Muscle layer of colon (tissue), 2 donors: Measurements from ENCODE around the gene CNTNAP5.
"Not testable (repeated sequence)": the region's sequence is repeated elsewhere in the genome, so short reads cannot be mapped to it uniquely, and the experiment has no call there.

ENCODE experiments used
- H3K27ac ChIP-seq: one replicate; pipeline ENCODE4 v1.7.0; 2013; ENCODE audit warnings: low read depth, mild to moderate bottlenecking, low read length, moderate library complexity
- H3K27me3 ChIP-seq, 2 donors: one replicate each; pipeline ENCODE4 v1.7.0; 2013; ENCODE audit warnings: low read length in 2 of 2, mild to moderate bottlenecking in 2 of 2; ENCODE audit not compliant: insufficient read depth in 2 of 2, control insufficient read depth in 1 of 2
- H3K36me3 ChIP-seq: one replicate; pipeline ENCODE4 v1.7.0; 2013; ENCODE audit warnings: mild to moderate bottlenecking, low read length; ENCODE audit not compliant: insufficient read depth
- H3K4me1 ChIP-seq: one replicate; pipeline ENCODE4 v1.7.0; 2013; ENCODE audit warnings: mild to moderate bottlenecking, low read length; ENCODE audit not compliant: insufficient read depth
- H3K4me3 ChIP-seq, 2 donors: one replicate each; pipeline ENCODE4 v1.7.0; 2013; ENCODE audit warnings: low read length in 2 of 2, low read depth in 1 of 2, mild to moderate bottlenecking in 1 of 2, moderate library complexity in 1 of 2
- H3K9ac ChIP-seq: one replicate; pipeline ENCODE4 v1.7.0; 2013; ENCODE audit warnings: low read length
- H3K9me3 ChIP-seq: one replicate; pipeline ENCODE4 v1.7.0; 2013; ENCODE audit warnings: mild to moderate bottlenecking, low read length
- donor health status: abdominal sarcoma.
- donor health status: Adenocarcinoma of cecum.

CNTNAP5 gene

DNA sequence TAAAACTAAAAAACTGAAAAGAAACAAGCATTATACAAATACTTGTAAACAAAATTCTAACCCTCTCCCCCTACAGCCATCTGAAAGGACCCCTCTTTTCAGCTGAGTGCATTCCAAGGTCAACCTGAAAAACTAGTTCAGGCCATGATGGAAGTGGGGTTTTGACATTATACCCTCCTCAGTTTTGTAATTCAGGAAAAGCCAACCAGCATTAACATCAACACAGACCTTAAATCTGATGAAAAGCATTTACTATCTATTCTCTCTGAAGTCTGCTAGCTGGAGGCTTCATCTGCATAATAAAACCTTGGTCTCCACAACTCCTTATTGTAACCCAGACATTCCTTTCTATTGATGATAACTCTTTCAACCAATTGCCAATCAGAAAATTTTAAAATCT is 302.2 kb downstream of the CNTNAP5 start:
- no peaks in the 10 kb centered on the region for H3K36me3 ChIP-seq

DNA sequence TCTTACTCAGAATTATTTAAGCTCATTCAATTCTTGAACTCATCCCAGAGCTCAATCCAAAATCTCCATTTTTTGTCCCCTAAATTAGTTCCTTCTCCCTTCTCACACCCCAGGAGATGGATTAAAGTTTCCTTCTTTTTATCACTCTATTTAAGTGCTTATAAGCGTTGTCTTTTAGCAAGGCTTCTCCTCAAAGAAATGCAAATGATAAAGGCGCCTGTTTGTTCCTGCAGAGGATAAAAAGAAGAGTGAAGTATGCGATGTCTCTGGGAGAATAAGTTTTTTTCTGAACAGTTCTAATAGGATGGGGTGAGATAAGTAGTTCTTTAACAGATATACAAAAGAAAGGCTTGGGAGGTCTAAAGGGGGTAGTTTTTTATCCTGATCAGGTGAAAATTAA is 303.3 kb downstream of the CNTNAP5 start:
- H3K27ac ChIP-seq: no peak overlapping the region
- H3K9ac ChIP-seq: no peak overlapping the region
- no peaks in the 10 kb centered on the region for H3K4me1 ChIP-seq
- H3K9me3 ChIP-seq: no peaks in the 10 kb centered on the region
- H3K27me3 ChIP-seq: no peaks in the 10 kb centered on the region
- no peak overlapping the region for H3K4me3 ChIP-seq
- H3K36me3 ChIP-seq: no peaks in the 10 kb centered on the region

More for the DNA sequence above, 302.2 kb downstream of the CNTNAP5 start:
- Histone ChIP-seq H3K27me3 (no peaks in the 10 kb centered on the region), H3K4me3 (no peak overlapping the region), H3K4me1 (no peaks in the 10 kb centered on the region), H3K9me3 (no peaks in the 10 kb centered on the region), H3K9ac (no peak overlapping the region), H3K27ac (no peak overlapping the region)

DNA sequence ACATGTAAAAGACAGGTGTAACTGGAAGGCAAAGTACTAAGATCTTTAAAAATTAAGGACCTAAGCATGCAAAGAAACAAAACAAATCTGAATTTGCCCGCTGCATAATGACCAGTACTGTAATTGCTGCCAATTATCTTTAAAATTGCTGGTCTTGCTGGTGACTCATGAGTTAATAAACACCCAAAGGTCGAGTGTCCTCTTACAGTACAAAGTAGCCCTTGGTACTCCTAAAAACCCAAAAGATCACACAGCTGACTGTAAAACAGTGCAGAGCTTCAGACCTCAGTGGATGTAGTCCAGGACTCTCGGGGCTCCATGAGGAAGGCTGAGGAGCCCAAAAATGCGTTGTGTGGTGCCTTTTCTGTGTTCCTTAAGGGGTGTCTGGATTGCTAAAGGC is 308.7 kb downstream of the CNTNAP5 start:
- H3K27me3 ChIP-seq: no peaks in the 10 kb centered on the region
- H3K27ac ChIP-seq: no peak overlapping the region
- no peaks in the 10 kb centered on the region for H3K36me3 ChIP-seq
- no peak overlapping the region for H3K4me3 ChIP-seq
- H3K9ac ChIP-seq: no peak overlapping the region
- no peaks in the 10 kb centered on the region for H3K9me3 ChIP-seq
- no peaks in the 10 kb centered on the region for H3K4me1 ChIP-seq

DNA sequence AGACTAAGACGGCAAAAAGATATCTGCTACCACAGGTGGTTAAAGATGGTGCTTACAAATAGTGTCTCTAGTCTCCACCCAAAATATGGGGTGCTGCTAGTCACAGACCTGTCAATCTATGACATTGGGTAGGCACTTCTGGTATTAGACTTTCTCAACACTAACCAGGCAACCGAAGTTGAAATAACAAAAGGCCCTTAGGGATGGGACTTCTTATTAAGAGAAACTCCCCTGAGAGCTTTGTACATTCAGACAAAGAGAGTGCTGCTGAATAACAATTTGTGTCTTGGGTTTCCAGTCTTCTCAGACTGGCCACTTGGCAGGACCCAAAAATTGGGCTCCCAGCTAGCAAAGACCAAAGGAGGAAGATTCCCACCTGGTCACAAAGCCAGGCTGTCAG is 310.0 kb downstream of the CNTNAP5 start:
- Histone ChIP-seq H3K4me1 (no peaks in the 10 kb centered on the region), H3K27me3 (no peaks in the 10 kb centered on the region), H3K36me3 (no peaks in the 10 kb centered on the region), H3K4me3 (no peak overlapping the region), H3K9me3 (no peaks in the 10 kb centered on the region), H3K27ac (no peak overlapping the region), H3K9ac (no peak overlapping the region)

DNA sequence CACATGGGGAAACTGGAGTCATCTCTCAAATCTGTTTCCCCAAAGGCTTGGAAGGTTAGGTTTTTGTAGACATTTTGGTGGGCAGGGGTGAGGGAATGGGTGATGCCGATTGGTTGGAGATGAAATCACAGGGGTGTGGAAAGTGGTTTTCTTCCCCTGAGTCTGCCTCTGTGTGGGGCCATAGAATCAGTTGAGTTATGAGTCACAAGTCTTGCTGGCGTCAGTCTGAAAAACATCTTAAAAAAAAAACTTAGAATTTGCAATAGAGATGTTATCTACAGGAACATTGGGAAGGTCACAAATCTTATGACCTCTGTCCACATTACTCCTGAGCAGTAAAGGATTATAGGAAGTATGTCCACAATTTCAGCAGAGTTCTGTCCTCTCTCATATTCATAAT is 314.6 kb downstream of the CNTNAP5 start:
- no peak overlapping the region for H3K9ac ChIP-seq
- no peaks in the 10 kb centered on the region for H3K4me1 ChIP-seq
- H3K9me3 ChIP-seq: no peaks in the 10 kb centered on the region
- no peak overlapping the region for H3K27ac ChIP-seq
- no peak overlapping the region for H3K4me3 ChIP-seq
- H3K36me3 ChIP-seq: no peaks in the 10 kb centered on the region
- no peaks in the 10 kb centered on the region for H3K27me3 ChIP-seq

DNA sequence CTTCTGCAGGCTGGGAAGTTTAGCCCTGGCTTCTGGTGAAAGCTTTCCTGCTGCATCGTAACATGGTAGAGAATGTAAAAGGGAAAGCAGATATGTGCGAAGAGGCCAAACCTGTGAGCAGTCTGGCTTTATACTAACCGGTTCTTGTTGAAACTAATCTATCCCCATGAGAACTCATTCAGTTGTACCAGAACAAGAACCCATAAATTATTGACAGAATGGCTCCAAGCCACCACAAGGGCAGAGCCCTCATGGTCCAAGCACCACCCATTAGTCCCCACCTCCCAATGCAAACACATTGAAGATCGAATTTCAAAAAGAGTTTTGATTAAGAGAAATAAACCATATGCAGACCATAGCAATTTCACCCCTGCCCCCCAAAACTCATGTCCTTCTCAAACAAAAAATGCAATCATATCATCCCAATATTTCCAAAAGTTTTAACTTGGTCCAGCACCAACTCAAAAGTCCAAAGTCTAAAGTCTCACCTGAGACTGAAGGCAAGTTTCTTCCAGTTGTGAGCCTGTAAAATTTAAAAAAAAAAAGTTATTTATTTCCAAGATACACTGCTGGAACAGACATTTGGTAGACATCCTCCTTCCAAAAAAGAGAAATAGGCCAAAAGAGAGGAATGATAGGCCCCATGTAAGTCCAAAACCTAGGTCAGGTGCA is 318.9 kb downstream of the CNTNAP5 start:
- H3K27ac ChIP-seq: no peak overlapping the region
- H3K27me3 ChIP-seq: no peaks in the 10 kb centered on the region
- no peaks in the 10 kb centered on the region for H3K4me1 ChIP-seq
- no peak overlapping the region for H3K4me3 ChIP-seq
- no peaks in the 10 kb centered on the region for H3K36me3 ChIP-seq
- H3K9ac ChIP-seq: no peak overlapping the region
- no peaks in the 10 kb centered on the region for H3K9me3 ChIP-seq

DNA sequence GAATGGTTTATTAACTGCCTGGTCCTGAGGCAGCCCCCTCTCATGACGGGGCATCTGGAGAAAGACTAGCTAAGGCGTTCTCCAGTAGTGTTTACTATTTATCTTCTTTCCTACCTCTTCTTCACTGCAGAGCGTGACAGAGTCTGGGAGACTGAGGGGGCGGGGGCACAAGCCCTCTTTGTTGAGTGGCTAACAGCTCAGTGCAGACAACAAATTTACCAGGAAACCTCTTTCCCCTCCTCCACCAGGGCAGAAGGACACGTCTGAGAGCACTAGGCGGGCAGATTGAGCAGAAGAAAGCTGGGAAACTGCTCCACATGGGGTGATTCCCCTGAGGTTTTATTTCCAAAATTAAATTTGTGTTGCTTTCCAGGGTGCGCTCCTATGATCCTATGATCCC is 322.1 kb downstream of the CNTNAP5 start:
- no peak overlapping the region for H3K4me3 ChIP-seq
- no peaks in the 10 kb centered on the region for H3K27me3 ChIP-seq
- H3K4me1 ChIP-seq: no peaks in the 10 kb centered on the region
- H3K9me3 ChIP-seq: no peaks in the 10 kb centered on the region
- no peaks in the 10 kb centered on the region for H3K36me3 ChIP-seq
- no peak overlapping the region for H3K9ac ChIP-seq
- H3K27ac ChIP-seq: no peak overlapping the region

DNA sequence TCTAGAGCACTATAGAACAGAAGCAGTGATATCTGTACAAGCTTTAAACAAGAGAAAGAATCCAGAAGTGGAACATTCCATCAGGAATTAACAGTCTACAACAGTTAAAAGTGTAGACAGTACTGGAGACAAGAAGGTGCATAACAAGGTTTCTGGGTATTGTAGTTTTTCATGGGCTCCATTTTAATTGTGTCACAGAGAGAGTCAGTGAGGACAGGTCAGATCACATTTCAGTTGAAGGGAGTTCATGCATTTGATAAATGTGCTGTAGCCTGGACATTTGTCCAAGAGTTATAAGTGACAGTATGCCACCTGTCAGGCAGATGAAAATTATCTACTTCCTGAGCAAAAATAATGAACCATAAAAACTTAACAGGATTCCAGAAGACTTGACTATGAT is 328.6 kb downstream of the CNTNAP5 start:
- no peaks in the 10 kb centered on the region for H3K4me1 ChIP-seq
- no peak overlapping the region for H3K4me3 ChIP-seq
- H3K36me3 ChIP-seq: no peaks in the 10 kb centered on the region
- H3K9me3 ChIP-seq: no peaks in the 10 kb centered on the region
- H3K9ac ChIP-seq: no peak overlapping the region
- H3K27ac ChIP-seq: no peak overlapping the region
- H3K27me3 ChIP-seq: no peaks in the 10 kb centered on the region

DNA sequence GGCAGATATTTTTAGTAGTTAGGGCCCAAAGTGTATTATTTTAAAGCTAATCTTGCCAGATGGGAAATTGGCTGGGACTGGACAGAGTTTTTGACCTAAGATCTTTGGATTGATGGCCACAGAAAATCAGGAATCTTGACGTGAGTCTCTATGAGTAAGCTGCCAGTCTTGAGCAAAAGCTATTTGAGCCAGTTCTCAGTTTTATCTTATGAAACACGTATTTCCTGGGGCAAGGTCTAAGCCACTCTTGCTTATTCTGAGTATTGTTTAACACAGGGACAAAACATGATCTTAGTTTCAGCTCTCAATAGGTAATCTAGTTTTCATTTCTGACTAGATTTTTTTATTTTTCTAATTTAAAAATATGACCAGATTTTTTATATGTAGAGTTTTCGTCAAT is 329.4 kb downstream of the CNTNAP5 start:
- Histone ChIP-seq H3K9me3 (no peaks in the 10 kb centered on the region), H3K9ac (no peak overlapping the region), H3K36me3 (no peaks in the 10 kb centered on the region), H3K27ac (no peak overlapping the region), H3K27me3 (no peaks in the 10 kb centered on the region), H3K4me3 (no peak overlapping the region), H3K4me1 (no peaks in the 10 kb centered on the region)

DNA sequence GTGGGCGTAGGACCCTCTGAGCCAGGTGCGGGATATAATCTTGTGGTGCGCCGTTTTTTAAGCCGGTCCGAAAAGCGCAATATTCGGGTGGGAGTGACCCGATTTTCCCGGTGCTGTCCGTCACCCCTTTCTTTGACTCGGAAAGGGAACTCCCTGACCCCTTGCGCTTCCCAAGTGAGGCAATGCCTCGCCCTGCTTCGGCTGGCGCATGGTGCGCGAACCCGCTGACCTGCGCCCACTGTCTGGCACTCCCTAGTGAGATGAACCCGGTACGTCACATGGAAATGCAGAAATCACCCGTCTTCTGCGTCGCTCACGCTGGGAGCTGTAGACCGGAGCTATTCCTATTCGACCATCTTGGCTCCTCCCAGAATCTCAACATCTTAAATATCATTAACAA is 336.9 kb downstream of the CNTNAP5 start:
- H3K4me1 ChIP-seq, H3K9me3 ChIP-seq, H3K9ac ChIP-seq, H3K4me3 ChIP-seq, H3K27me3 ChIP-seq, H3K27ac ChIP-seq, H3K36me3 ChIP-seq: not testable (repeated sequence)

DNA sequence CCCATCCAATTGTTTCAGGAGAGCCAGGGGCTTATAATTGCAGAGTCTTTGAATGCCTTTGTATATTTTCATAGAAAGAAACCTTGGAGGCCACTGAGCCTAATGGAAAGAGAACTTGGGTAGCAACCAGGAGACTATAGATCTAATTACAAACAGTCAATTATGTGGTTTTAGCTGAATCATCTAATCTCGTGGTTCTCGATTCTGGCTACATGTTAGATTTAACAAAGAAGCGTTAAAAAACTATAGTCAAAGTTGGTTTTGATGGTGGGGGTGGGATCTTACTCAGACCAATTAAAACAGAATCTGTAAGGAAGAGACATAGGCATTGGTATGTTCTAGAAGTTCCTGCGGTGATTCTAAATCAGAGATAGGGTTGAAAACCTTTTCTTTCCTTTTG is 344.1 kb downstream of the CNTNAP5 start:
- H3K9me3 ChIP-seq: no peaks in the 10 kb centered on the region
- H3K27me3 ChIP-seq: no peaks in the 10 kb centered on the region
- H3K36me3 ChIP-seq: no peaks in the 10 kb centered on the region

DNA sequence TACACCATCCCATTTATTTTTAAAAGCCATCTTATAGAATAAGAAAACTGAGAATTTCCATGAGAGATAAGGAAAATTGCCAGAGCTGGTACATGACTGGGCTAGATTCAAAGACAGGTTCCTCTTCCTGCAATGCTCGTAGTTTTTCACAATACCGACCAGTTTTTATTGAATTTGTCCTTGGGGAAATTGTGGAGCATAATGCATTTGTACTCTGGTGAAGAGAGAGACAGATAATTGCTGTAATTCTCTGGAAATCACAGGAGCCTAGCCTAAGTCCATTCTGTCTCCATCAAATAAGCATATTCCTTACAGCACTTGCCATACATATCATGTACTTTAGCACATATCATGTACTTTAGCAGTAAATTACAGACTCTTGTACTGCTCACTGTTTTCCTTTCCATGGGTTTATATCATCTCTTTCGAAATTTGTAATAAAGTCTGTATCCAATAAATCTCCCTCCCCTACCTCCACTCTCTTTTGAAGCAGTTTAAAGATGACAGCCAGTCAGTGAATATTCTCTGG is 355.2 kb downstream of the CNTNAP5 start:
- Histone ChIP-seq H3K27ac (no peak overlapping the region), H3K36me3 (no peaks in the 10 kb centered on the region), H3K4me3 (no peak overlapping the region), H3K9ac (no peak overlapping the region), H3K27me3 (no peaks in the 10 kb centered on the region), H3K9me3 (peaks cover 5% of the 10 kb centered on the region), H3K4me1 (no peaks in the 10 kb centered on the region)

More for the DNA sequence above, 344.1 kb downstream of the CNTNAP5 start:
- Histone ChIP-seq H3K4me1 (no peaks in the 10 kb centered on the region), H3K4me3 (no peak overlapping the region), H3K9ac (no peak overlapping the region), H3K27ac (no peak overlapping the region)
